Measurements from ENCODE around the gene INCA1.

The INCA1 gene

GRCh38 chr17:4982305-4982704 is 15.0 kb downstream of the INCA1 start:
- H3K9me3 ChIP-seq (ENCODE audit: severe bottlenecking): no peaks in the 10 kb centered on the region
- no peak overlapping the region for H3K4me3 ChIP-seq (ENCODE audit: low read depth, low read length)
- TF ChIP-seq CTCF (IDR thresholded peaks at IDR 0.05; ENCODE audit: low read depth, low read length): no peak
- no peak overlapping the region for H3K27ac ChIP-seq
- no peak for DNase-seq
- H3K36me3 ChIP-seq: peaks cover 39% of the 10 kb centered on the region
- H3K27me3 ChIP-seq (ENCODE audit: insufficient read depth, low read depth, severe bottlenecking): no peaks in the 10 kb centered on the region

- Histone ChIP-seq H3K4me3 (ENCODE audit: low read depth, low read length) (no peak overlapping the region), H3K9me3 (ENCODE audit: severe bottlenecking) (no peaks in the 10 kb centered on the region), H3K36me3 (peaks cover 54% of the 10 kb centered on the region), H3K27ac (peak overlapping the region; percentile 37), H3K27me3 (ENCODE audit: insufficient read depth, low read depth, severe bottlenecking) (no peaks in the 10 kb centered on the region)
- peak; percentile 58 for DNase-seq
- TF ChIP-seq CTCF (IDR thresholded peaks at IDR 0.05; ENCODE audit: low read depth, low read length): peak; percentile 72
These were observed 16.6 kb downstream of the INCA1 start for GRCh38 chr17:4980644-4981216.

GRCh38 chr17:4978726-4979125 is 18.6 kb downstream of the INCA1 start:
- TF ChIP-seq CTCF (IDR thresholded peaks at IDR 0.05; ENCODE audit: low read depth, low read length): no peak
- no peak overlapping the region for H3K27ac ChIP-seq
- H3K9me3 ChIP-seq (ENCODE audit: severe bottlenecking): no peaks in the 10 kb centered on the region
- DNase-seq: no peak
- H3K4me3 ChIP-seq (ENCODE audit: low read depth, low read length): no peak overlapping the region
- H3K27me3 ChIP-seq (ENCODE audit: insufficient read depth, low read depth, severe bottlenecking): no peaks in the 10 kb centered on the region
- peaks cover 54% of the 10 kb centered on the region for H3K36me3 ChIP-seq

- no peaks in the 10 kb centered on the region for H3K27me3 ChIP-seq (ENCODE audit: insufficient read depth, low read depth, severe bottlenecking)
- DNase-seq: no peak
- H3K4me3 ChIP-seq (ENCODE audit: low read depth, low read length): no peak overlapping the region
- no peak overlapping the region for H3K27ac ChIP-seq
- no peak for TF ChIP-seq CTCF (IDR thresholded peaks at IDR 0.05; ENCODE audit: low read depth, low read length)
- H3K36me3 ChIP-seq: peaks cover 69% of the 10 kb centered on the region
- H3K9me3 ChIP-seq (ENCODE audit: severe bottlenecking): no peaks in the 10 kb centered on the region
These were observed 23.1 kb downstream of the INCA1 start for GRCh38 chr17:4974115-4974670.

- Histone ChIP-seq H3K9me3 (ENCODE audit: severe bottlenecking) (no peaks in the 10 kb centered on the region), H3K27me3 (ENCODE audit: insufficient read depth, low read depth, severe bottlenecking) (no peaks in the 10 kb centered on the region), H3K36me3 (peaks cover 69% of the 10 kb centered on the region), H3K4me3 (ENCODE audit: low read depth, low read length) (no peak overlapping the region), H3K27ac (no peak overlapping the region)
- TF ChIP-seq CTCF (IDR thresholded peaks at IDR 0.05; ENCODE audit: low read depth, low read length): no peak
- DNase-seq: no peak
These were observed 23.8 kb downstream of the INCA1 start for GRCh38 chr17:4973256-4974114.
